DOHH2 (cell line): ENCODE measurements around the gene CACNG7.

Source experiments
- H3F3A ChIP-seq: fragments of 200-600 bp; sonication (generic), shearing (Covaris generic); 2 replicates; pipeline ENCODE4 v1.6.0; 2016; ENCODE audit warnings: antibody characterized with exemption, mild to moderate bottlenecking; ENCODE audit not compliant: control insufficient read depth, insufficient read depth
- H3K27ac ChIP-seq: fragments of 200-600 bp; sonication (generic); 2 replicates; pipeline ENCODE4 v1.5.1; 2014; ENCODE audit warnings: low read depth, mild to moderate bottlenecking, low read length, moderate library complexity
- H3K27me3 ChIP-seq: fragments of 200-600 bp; sonication (generic); 2 replicates; pipeline ENCODE4 v1.6.1; 2014; ENCODE audit warnings: mild to moderate bottlenecking, low read length, mixed read lengths; ENCODE audit not compliant: control insufficient read depth
- H3K36me3 ChIP-seq: fragments of 200-600 bp; sonication (generic); 2 replicates; pipeline ENCODE4 v1.6.1; 2014; ENCODE audit warnings: mild to moderate bottlenecking, low read length, moderate library complexity, mixed read lengths; ENCODE audit not compliant: control insufficient read depth
- H3K4me1 ChIP-seq: fragments of 200-600 bp; sonication (generic); 2 replicates; pipeline ENCODE4 v1.6.1; 2014; ENCODE audit warnings: mild to moderate bottlenecking, low read length, mixed read lengths; ENCODE audit not compliant: control insufficient read depth
- H3K4me2 ChIP-seq: fragments of 200-600 bp; sonication (generic); 2 replicates; pipeline ENCODE4 v1.6.0; 2014; ENCODE audit warnings: mild to moderate bottlenecking, low read length, moderate library complexity
- H3K4me3 ChIP-seq: fragments of 200-600 bp; sonication (generic); 2 replicates; pipeline ENCODE4 v1.5.1; 2014; ENCODE audit warnings: mild to moderate bottlenecking, low read length, mixed read lengths
- H3K79me2 ChIP-seq: fragments of 200-600 bp; sonication (generic); 2 replicates; pipeline ENCODE4 v1.6.1; 2014; ENCODE audit warnings: mild to moderate bottlenecking, low read length, mixed read lengths; ENCODE audit not compliant: control insufficient read depth
- H3K9me2 ChIP-seq: fragments of 200-600 bp; sonication (generic); replicated peaks from 2 replicates; pipeline ENCODE4 v1.6.1; 2014; ENCODE audit warnings: mild to moderate bottlenecking, low read length, mixed read lengths; ENCODE audit not compliant: control insufficient read depth
- H3K9me3 ChIP-seq: fragments of 200-600 bp; sonication (generic); 2 replicates; pipeline ENCODE4 v1.6.1; 2014; ENCODE audit warnings: antibody characterized with exemption, low read length, mixed read lengths; ENCODE audit not compliant: control insufficient read depth, insufficient read depth
- H4K20me1 ChIP-seq: fragments of 200-600 bp; sonication (generic); 2 replicates; pipeline ENCODE4 v1.6.0; 2014; ENCODE audit warnings: low read depth, mild to moderate bottlenecking, antibody characterized with exemption, low read length, moderate library complexity; ENCODE audit not compliant: control insufficient read depth, insufficient read depth
- CTCF ChIP-seq: fragments of 200-600 bp; sonication (generic); IDR thresholded peaks from one replicate; pipeline ENCODE4 v1.5.1; 2014; ENCODE audit warnings: antibody characterized with exemption, mild to moderate bottlenecking, low read depth, low read length; ENCODE audit not compliant: poor library complexity, severe bottlenecking
- EZH2phosphoT487 ChIP-seq: fragments of 200-600 bp; sonication (generic); IDR thresholded peaks from 2 replicates; pipeline ENCODE4 v1.6.1; 2017; ENCODE audit warnings: borderline replicate concordance, mild to moderate bottlenecking, antibody characterized with exemption, low read length, moderate library complexity, mixed read lengths

Gene CACNG7

GRCh38 chr19:53898636-53899341 lies 10.3 kb upstream of the CACNG7 start:
- H3K9me2 ChIP-seq = no peaks in the 10 kb centered on the region
- H3K4me1 ChIP-seq = no peaks in the 10 kb centered on the region
- no peaks in the 10 kb centered on the region for H3K9me3 ChIP-seq
- H3F3A ChIP-seq = no peaks in the 10 kb centered on the region
- no peak for TF ChIP-seq EZH2phosphoT487
- TF ChIP-seq CTCF = no peak
- no peak overlapping the region for H3K4me3 ChIP-seq
- no peak overlapping the region for H3K27ac ChIP-seq
- H3K79me2 ChIP-seq = no peaks in the 10 kb centered on the region
- no peaks in the 10 kb centered on the region for H4K20me1 ChIP-seq
- no peaks in the 10 kb centered on the region for H3K36me3 ChIP-seq
- no peak overlapping the region for H3K4me2 ChIP-seq
- no peaks in the 10 kb centered on the region for H3K27me3 ChIP-seq

GRCh38 chr19:53900191-53900860 lies 8.8 kb upstream of the CACNG7 start:
- no peaks in the 10 kb centered on the region for H3F3A ChIP-seq
- no peaks in the 10 kb centered on the region for H4K20me1 ChIP-seq
- H3K4me1 ChIP-seq = no peaks in the 10 kb centered on the region
- H3K9me2 ChIP-seq = no peaks in the 10 kb centered on the region
- H3K36me3 ChIP-seq = no peaks in the 10 kb centered on the region
- no peak for TF ChIP-seq EZH2phosphoT487
- TF ChIP-seq CTCF = no peak
- H3K27ac ChIP-seq = no peak overlapping the region
- H3K9me3 ChIP-seq = no peaks in the 10 kb centered on the region
- no peak overlapping the region for H3K4me2 ChIP-seq
- no peaks in the 10 kb centered on the region for H3K79me2 ChIP-seq
- no peaks in the 10 kb centered on the region for H3K27me3 ChIP-seq
- no peak overlapping the region for H3K4me3 ChIP-seq

DNA sequence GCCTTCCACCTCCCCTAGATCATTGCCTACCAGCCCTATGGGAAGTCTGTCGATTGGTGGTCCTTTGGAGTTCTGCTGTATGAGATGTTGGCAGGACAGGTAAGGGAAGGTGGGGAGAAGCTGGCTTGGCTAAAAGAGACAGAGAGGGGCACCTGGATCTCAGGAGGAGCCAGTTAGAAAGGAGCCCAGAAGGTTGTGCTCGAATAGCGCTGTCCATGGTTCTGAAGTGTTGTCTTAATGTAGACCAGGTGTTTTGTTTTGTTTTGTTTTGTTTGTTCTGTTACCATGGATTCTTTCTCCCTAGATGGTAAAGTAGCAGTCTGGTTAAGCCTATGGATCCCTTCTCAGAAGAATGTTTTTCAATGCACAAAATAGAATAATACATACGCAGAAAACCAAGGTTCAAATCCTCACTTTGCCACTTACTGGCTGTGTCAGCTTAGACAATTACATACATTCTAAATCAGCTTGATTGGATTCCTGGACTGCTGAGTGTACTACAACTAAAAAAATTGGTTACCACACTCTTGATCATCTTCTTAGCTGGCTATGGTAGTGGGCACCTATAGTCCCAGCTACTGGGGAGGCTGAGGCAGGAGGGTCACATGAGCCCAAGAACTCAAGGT lies 5.9 kb upstream of the CACNG7 start:
- Histone ChIP-seq H3K9me2 (no peaks in the 10 kb centered on the region), H3K4me3 (no peak overlapping the region), H3K27ac (no peak overlapping the region), H4K20me1 (no peaks in the 10 kb centered on the region), H3K9me3 (no peaks in the 10 kb centered on the region), H3F3A (no peaks in the 10 kb centered on the region), H3K79me2 (no peaks in the 10 kb centered on the region), H3K27me3 (no peaks in the 10 kb centered on the region), H3K36me3 (no peaks in the 10 kb centered on the region), H3K4me1 (no peaks in the 10 kb centered on the region), H3K4me2 (no peak overlapping the region)
- no peak for TF ChIP-seq CTCF
- TF ChIP-seq EZH2phosphoT487 = no peak
